Uterus (tissue), 2 donors: ENCODE measurements around the gene PWWP2B.

ENCODE experiments used
- POLR2A ChIP-seq, 2 donors: fragments of 450-650 bp; IDR thresholded peaks; one replicate each; pipeline ENCODE4 v1.6.1; 2016; ENCODE audit warnings: antibody characterized with exemption in 2 of 2, mild to moderate bottlenecking in 1 of 2, moderate library complexity in 1 of 2
- TF ChIP-seq, protein P1 (sequence below), 4 experiments: fragments of 200-600 bp in 2 of 4; fragments of 450-650 bp in 2 of 4; sonication (generic) in 2 of 4; IDR thresholded peaks; one replicate each; pipeline ENCODE4 v1.5.1; 2016 to 2019; ENCODE audit warnings: antibody characterized with exemption in 4 of 4, mild to moderate bottlenecking in 2 of 4, moderate library complexity in 1 of 4

GRCh38 chr10:132375116-132375794 lies 21.7 kb upstream of the PWWP2B start:
- TF ChIP-seq, protein P1, sequence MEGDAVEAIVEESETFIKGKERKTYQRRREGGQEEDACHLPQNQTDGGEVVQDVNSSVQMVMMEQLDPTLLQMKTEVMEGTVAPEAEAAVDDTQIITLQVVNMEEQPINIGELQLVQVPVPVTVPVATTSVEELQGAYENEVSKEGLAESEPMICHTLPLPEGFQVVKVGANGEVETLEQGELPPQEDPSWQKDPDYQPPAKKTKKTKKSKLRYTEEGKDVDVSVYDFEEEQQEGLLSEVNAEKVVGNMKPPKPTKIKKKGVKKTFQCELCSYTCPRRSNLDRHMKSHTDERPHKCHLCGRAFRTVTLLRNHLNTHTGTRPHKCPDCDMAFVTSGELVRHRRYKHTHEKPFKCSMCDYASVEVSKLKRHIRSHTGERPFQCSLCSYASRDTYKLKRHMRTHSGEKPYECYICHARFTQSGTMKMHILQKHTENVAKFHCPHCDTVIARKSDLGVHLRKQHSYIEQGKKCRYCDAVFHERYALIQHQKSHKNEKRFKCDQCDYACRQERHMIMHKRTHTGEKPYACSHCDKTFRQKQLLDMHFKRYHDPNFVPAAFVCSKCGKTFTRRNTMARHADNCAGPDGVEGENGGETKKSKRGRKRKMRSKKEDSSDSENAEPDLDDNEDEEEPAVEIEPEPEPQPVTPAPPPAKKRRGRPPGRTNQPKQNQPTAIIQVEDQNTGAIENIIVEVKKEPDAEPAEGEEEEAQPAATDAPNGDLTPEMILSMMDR (IDR thresholded peaks at IDR 0.05): no peak
- no peak for TF ChIP-seq POLR2A (IDR thresholded peaks at IDR 0.05)
